Measurements from ENCODE around the gene SLC22A3.

DNA sequence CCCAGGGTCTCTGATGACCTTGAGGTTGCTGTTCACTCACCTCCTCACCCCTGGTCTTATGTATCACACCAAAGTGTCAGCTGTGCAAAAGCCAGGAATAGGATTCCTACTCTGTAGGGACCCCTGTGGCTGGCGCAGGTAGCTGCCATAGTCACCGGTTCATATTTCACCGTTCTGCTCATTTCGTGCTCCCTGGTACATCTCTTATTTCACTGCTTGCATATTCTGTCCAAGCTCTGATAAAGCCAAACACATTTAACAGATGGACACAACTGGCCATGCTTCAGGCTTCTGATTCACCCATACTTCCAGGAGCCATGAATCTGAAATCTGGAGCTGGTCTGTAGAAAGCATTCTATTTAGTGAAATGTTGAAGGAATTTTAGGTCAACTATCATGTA lies 20.5 kb downstream of the SLC22A3 start:
- TF ChIP-seq POLR2AphosphoS5 (IDR thresholded peaks at IDR 0.05) (no peak), CTCF (IDR thresholded peaks at IDR 0.05) (no peak), POLR2A (IDR thresholded peaks at IDR 0.05) (no peak)

All from gastroesophageal sphincter (tissue), 3 donors.